ENCODE measurements around the gene MAD1L1. TPM values are rescaled to one million over a fixed set of nuclear protein-coding genes. Genes with fewer than 3 reads are reported as not detected.
"Not testable (repeated sequence)": the region's sequence is repeated elsewhere in the genome, so short reads cannot be mapped to it uniquely, and the experiment has no call there.

MAD1L1 gene
- total RNA-seq, 1 donor from 2014 or later = 41.4 TPM

DNA sequence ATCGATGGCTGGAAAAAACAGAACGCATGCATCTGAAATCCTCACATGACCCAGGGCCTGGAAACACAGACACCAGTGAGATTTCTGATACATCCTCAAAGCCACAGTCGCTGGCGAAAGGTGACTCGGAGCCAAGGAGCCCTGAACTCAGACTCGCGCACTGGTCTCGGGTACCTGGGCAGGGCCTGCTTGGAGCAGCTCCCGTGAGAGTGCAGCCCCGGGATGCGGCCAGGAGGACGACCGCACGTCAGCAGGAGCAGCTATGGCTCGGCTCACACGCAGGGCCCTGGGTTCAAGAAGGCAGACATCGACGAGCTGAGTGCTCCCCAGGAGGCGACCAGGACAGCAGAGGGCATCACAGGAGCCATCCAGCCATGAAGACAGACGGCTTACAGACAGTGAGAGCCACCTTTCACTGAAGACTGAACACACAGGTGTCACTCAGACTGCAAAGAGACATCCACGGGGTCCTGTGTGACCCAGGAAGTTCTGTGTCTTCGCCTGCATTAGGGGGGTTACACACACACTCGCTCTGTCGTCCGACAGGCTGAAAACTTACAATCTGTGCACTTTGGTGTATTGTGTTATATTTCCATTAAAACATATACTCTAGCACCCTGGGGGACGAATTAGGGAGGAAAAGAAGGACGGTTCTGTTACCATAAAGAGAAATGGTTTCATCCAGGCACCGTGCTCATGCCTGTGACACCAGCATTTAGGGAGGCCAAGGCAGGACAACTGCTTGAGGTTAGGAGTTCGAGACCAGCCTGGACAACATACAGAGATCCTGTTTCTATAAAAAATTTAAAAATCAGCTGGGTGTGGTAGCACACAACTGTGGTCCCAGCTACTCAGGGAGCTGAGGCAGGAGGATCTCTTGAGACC, 227.7 kb downstream of the MAD1L1 start:
- DNase-seq (ENCODE audit: low spot score) = no peak

DNA sequence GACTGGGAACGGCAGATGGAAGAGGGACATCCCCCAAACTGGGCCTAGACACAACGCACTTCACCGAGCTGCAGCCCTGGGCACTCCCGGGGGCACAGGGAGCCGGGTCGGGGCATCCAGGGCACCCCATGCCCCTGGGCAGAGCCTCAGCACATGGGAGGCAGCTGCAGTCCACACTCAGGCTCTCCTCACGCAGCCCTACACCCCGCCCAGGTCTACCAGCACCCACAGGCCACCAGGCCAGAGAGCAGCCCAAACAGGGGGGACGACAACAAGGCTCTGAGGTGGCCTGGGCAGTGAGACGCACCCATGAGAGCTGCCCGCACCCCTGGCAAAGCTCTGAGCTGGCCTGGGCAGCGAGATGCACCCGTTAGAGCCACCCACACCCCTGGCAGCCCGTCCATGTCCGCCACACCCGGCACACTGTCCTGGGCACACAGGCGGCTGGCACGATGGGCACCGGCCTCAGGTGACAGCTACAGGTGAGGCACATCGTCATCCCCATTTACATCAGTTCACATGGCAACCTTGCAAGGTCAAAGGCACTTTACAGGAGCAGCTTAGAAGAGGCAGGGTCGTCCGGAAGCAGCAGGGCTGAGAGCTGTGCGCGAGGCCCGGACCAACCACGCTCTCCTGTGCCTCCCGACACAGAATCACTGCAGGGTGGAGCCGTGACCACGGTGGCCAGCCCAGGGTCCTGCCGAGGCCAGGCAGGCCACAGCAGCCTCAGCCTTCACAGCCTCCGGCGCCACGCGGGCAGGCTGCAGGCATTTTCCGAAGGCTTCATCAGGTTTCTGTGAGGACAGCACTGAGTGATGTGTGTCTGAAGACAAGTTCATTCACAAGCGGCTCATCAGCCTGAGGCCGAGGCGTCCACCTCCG, 228.6 kb downstream of the MAD1L1 start:
- DNase-seq (ENCODE audit: low spot score) = no peak

DNA sequence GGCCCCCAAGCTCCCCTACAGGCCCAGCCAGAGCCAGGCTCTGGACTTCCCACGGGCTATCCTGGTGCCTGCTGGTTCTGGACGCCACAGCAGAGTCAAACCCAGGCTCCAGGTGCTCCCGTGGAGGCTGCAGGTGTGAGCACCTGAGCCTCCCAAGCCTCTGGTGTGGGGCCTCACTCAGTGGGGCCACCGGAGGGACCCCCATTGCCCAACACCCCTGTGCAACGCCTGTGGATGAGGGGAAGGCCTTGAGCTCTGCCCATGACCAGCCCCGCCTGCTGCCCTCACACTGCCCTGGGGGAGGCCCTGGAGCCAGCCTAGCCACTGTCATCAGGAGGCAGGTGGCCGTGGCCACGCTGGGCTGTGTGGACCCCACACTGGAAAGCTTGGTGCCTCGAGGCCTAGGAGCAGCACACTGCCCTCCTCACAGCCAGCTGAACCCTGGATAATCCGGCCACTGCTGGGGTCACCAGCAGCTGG, 229.3 kb downstream of the MAD1L1 start:
- no peak for DNase-seq (ENCODE audit: low spot score)

DNA sequence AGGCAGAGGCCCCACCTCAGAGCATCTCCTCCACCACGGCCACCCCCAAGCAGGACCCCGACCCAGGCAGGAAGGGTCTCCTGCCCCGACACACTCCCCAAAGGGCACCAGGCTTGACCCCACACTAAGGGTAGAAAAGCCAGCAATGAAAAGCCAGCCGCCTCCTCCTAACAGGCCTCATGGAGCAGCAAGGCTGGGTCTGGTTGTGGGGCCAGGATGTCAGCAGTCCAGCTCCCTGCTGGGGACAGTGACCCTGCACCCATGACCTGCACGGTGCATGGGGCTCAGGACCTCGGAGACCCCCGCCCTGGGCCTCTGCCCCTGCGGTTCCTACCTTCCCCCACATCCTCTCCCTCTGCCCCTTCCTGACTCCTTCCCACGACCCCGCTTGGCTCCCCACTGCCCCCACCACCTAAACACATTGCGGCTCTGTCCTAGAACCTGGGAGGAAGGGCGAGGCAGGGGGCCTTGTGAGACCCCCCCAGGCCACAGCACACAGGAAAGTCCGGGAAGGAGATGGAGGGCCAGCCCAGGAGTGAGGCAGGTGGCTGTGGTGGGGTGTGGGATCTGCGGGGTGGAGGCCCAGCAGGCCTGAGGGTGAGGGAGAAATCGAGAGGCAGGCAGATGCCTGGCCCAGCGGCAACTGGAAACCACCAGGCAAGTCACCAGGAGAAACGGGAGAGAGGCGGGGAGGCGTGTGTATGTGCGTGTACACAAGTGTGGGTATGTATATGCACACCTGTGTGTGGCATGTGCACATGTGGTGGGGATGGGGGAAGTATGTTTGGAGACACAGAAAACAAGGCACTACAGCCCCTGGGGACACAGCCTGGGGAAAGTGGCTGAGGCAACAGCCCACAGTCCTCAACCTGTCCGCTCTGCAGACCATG, 229.9 kb downstream of the MAD1L1 start:
- DNase-seq (ENCODE audit: low spot score) = no peak

DNA sequence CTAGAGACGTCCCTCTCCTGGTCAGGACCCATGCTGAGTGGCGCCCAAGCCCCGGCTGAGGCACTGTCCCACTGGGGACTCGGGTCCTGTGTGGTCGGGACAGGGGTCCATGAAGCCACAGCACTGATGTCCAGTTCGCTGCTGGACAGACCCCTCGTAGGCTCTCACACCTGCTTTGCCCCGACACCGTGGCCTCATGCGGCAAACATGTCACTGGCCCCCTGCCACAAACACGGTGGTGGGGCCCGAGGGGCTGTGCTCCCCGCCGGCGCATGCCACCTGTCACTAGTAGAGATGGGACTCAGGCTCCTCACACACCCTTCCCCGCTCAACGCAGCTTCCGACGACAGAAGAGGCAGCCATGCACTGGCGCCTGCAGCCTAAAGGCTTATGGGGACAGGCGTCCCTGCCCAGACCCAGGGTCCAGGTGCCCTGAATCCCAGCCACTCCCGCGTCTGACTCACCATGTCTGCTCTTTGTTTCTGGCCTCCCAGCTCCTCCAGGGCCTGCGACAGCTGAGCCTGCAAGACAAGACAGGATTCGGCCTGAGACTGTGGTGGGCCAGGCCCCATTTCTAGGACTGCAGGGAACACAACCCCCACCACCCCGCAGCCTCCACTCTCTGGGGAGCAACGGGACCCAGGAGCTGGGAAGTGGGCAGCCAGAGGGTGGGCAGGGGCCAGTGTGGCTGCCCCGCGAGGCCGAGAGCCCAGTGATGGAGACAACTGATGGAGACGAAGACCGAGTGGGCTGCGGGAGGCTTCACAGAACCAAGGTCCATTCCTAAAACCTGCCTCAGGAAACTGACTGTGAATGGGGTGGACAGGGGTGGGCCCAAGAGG, 230.9 kb downstream of the MAD1L1 start:
- no peak for DNase-seq (ENCODE audit: low spot score)

DNA sequence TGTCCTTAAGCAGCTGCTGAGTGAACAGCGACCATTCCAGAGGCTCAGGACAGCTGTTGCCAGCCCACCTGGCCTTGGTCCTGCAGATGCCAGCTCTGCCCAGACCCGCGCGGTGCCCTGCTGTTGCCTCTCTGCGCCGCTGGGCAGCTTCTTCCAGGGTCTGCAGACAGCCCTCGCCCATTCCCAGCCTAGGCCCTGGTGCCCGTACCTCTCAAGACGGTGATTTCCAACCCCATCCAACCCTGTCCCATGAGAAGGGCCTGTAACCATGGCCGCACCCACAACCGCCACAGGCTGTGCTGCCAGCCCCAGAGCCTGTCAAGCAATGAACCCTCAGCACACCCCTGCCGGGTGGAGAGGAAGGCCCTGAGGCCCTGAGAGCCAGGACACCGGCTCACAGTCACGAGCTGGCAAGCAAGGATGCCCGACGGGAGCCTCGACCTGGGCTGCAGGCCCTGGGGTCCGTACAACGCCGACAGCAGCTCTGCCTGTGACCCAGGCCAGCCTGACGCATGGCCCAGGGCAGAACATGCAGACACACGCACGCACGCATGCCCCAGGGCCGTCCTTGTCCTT, 231.9 kb downstream of the MAD1L1 start:
- DNase-seq (ENCODE audit: low spot score) = no peak

DNA sequence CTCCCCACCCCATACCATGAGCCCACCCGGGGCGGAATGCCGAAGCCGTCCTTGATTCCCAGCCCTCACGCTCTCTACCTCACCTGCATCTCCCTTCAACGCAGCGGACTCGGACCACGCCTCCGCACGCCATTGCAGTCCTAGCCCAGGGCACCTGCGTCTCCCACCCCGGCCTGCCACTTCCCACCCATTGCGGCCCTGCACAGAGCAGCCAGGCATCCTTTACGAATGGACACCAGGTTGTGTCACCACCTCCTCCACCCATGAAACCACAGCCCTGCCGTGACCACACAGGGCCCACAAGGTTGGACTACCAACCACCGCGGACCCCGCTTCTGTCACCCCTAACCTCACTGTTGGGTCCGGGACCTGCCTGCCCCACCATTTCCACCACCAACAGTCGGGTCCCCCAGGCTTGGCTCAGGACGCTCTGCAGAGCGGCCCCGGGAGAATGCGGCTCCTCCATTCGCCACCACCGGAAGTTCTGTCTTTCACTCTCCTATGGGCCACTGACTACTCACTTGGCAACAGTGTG, 232.5 kb downstream of the MAD1L1 start:
- DNase-seq (ENCODE audit: low spot score) = no peak

DNA sequence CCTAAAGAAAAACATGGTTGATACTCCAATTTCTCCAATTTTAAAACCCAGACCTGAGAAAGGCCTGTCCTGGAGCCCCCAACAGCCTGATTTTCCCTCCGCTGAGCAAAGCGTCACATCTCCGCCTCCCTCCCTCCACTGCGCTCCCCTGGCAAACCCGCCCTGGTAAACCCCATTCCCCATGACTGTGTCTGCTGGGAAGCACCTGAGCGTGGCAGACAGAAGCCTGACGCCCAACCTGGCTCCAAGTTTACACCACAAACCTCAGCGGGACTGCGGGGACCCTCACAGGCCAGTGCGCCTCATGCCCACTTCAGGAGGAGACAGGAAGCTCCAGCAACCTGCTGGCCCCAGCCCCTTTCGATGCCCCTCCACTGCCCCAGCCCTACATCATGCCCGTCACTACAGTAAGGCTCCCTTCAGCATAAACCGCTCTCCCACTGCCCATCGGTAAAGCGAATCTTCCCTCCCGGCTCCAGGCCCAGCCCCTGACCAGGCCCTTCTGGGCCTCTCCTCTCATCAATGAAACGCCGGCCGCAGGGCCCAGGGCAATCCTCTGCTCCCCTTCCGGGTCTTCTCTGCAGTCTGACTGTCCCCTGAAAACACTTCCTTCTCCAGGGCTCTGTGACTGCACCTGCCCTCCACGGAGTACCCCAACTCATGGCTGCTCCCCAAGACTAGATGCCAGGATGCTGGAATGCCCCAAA, 233.3 kb downstream of the MAD1L1 start:
- DNase-seq (ENCODE audit: low spot score) = no peak

DNA sequence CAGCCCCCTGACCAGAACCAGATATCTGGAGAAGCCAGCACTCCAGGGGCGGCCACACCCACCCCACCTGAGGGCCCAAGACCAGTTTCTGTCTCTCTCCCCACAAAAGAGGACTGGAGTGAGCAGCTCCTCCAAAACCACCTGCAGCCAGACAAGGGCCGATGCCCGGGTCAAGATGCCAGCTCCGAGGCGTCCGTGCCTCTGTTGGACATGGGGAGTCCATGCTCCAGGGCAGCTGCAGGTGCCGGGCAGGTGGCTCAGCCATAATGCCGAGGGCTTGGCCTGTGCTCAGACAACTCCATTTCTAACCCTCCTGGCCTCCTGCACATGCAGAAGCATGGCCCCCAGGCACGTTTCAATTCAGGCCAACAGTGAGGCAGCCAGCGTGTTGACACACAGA, 234.6 kb downstream of the MAD1L1 start:
- DNase-seq (ENCODE audit: low spot score) = no peak

DNA sequence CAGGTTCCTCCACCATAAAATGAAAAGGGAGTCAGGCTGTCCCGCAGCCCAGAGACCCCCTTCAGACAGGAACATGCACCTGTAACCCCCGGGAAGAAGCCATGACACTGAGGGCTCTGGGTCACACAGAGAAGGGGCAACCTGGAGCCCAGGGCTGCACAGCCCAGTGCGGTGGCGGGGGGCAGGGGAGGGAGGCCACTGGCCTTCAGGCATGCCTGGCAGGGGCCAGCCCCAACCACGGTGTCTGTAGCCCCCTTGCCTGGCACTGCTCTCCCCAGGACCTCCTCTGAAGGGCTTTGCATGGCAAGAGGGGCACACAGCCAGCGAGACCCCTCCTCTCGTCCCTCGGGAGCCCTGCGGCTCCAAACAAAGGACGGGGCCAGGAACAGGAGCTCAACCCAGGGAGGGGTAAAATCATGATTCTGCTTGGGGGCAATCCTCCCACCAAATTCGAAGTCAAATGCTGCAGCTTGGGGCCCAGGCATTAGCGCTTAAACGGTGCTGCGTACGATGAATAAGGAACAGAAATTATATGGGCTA, 235.1 kb downstream of the MAD1L1 start:
- DNase-seq (ENCODE audit: low spot score) = no peak

DNA sequence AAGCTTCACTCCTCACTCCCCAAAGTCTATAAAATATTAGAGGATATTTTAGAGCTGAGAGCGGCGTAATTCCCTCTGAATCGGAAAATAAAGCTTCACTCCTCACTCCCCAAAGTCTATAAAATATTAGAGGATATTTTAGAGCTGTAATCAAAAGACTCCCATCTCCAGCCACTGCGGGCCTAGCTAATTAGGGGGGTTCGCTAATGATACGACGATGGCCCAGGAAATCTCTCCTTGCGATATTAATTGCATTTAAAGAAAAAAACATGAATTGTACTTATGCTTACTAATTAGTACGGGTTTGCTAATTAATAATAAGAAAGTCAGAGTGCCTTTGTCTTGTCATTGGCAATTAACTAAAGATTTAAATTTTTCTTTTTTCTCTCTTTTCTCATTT, 235.9 kb downstream of the MAD1L1 start:
- no peak for DNase-seq (ENCODE audit: low spot score)

DNA sequence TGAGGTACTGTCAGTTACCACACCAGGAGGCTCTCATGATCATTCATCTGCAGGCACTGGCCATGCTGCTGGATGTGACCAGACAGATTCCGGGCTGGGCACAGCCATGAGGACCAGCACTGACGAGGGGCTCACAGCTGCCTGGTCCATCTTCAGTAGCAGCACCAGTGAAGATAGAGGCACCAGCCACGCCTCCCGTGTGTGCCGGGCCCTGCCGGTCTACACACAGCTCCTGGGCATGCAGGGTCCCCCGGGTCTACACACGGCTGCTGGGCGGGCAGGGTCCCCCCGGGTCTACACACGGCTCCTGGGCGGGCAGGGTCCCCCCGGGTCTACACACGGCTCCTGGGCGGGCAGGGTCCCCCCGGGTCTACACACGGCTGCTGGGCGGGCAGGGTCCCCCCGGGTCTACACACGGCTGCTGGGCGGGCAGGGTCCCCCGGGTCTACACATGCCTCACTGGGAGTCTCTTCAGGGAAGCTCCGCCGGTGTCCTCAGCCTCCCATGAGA, 236.8 kb downstream of the MAD1L1 start:
- not testable (repeated sequence) for DNase-seq (ENCODE audit: low spot score)

DNA sequence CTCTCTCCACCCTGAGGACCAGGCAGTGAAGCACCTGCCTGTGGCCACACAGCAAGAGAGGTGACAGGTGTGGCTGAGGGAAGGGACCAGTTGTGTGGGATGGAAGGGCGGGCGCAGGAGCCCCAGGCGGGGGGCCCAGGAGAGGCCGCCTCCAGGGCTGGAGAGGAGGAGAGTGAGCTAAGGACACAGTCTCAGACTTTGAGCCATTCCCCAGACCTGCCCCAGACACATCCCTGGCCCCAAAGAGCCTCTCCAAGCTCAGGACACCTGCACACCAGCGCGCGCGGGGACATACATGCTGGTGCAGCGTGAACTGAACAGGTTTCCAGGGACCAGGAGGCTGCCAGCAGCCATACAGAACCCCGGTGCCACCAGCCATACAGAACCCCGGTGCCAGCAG, 237.3 kb downstream of the MAD1L1 start:
- DNase-seq (ENCODE audit: low spot score) = no peak

DNA sequence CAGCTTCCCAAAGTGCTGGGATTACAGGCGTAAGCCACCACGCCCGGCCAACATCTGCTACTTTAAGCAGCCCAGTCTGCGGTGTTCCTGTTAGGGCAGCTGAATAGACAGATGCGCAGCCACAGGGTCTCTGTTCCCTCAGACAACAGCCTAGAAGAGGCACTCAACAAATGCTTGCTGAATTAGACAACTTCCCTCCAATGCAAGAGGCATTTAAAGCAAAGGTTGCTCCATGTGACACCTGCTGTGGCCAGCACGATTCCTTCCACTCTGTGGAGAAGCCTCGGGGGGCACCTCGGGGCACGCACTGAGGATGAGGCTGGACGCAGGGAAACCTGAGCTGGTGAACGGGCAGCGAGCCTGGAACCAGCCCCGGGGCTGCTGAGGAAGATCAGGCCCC, 237.8 kb downstream of the MAD1L1 start:
- DNase-seq (ENCODE audit: low spot score) = no peak

DNA sequence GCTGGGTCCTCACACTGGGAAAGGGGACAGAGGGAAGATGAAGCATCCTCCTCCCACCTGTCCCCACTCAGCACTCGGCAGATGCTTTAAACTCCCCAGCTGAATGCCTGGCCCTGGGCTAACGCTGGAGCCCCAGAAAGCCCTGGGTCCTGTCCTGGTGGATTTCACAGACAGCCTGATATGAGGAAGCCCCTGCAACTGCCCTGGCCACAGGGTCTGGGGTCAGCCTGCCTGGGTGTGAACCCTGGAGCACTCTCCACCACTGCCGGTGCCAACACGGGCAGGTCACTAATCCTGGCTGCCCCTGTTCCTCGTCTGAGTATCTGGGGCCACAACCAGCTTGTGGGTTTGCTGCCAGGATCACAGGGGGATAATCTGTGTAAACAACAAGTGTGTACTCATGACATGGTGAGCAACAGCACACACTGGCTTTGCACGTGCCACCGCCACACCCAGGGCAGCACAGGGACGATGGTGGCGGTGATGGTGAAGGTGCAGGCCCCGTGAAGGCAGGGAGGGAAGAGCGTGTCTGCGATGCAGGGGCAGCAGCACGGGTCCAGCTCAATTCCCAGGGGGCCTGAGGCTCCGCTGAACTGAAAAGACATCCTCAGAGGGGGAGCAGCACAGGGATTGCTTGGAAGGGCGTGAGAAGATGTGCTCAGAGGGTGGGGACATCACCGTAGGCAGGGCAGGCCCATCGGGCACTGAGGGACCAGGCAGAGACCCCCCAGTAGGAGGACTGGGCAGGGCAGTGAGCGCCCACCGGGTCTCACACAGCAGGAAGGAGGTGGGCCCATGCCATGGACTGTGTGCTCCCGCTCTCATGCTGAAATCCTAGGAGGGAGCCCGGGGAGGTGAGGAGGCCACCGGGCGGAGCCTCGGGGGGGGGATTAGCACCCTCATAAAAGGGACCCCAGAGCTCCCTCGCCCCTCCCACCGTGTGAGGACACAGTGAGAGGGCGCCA, 238.7 kb downstream of the MAD1L1 start:
- no peak for DNase-seq (ENCODE audit: low spot score)

DNA sequence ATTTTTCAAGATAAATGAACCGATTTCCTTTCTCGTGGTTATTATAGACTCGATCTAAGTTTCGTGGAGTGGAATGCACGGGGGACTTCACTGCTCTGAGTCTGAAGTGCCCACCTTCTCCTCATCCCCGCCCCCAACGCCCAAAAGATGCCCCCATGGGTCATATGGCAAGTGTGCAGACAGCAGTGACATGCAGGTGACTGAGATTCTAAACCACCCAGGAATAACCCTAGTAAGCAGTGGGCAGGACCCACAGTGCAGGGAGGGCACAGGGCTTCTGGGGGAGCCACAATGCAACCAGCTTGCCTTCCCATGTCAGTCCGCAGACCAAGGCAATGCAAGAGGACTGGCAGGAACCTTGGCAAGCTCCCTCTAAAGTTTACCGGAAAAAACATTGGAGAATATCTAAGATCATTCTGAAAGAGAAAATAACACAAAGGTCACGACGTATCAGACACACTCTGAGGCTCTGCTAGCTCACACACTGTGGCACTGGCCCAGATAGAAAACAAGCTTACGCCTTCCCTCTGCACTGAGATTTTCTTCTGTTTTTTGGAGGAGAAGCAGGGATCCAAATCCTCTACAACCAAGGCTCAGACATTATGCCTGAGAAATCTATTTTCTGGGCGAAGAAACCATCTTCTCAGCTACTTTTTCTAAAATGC, 239.6 kb downstream of the MAD1L1 start:
- no peak for DNase-seq (ENCODE audit: low spot score)

DNA sequence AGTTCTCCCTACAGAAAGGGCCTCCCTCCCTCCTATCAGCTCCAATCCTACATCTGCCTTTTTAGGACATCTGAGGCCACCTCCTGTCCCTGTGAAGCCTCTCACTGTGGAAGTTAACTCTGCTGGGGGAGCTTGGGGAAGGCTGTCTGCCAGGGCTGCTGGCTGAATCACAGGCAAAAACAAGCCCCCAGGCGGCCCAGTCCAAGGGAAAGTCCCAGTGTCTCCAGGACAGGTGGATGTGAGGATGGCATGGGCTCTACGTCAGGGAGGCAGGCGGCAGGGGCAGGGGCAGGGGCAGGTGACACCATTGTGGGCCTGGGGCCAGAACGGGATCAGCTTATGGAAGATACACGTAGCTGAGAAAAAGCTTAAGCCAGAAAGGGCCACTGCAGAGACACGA, 240.2 kb downstream of the MAD1L1 start:
- DNase-seq (ENCODE audit: low spot score) = no peak

Data from ureter (tissue), 1 donor.